Astrocyte (in vitro differentiated cells and primary cell): ENCODE data around the gene MOBP. TPM values are rescaled to one million over a fixed set of nuclear protein-coding genes. Genes with fewer than 3 reads are reported as not detected.
"Not testable (repeated sequence)": the region's sequence is repeated elsewhere in the genome, so short reads cannot be mapped to it uniquely, and the experiment has no call there.

Experiments used
- DNase-seq: peaks from one replicate; pipeline ENCODE4 v3.0.0-alpha.2; 2010; ENCODE audit warnings: low read depth
- FAIRE-seq: peaks from 2 replicates; lab custom pipeline; 2011; peaks lifted over from hg19 to GRCh38; lab: Jason Lieb, UNC
- H2AFZ ChIP-seq: 2 replicates; pipeline ENCODE4 v1.6.0; 2012; ENCODE audit warnings: low read depth, low read length, inconsistent platforms
- H3K27ac ChIP-seq: 2 replicates; pipeline ENCODE4 v1.5.1; 2011; ENCODE audit warnings: low read depth, low read length, inconsistent platforms
- H3K27me3 ChIP-seq: 2 replicates; pipeline ENCODE4 v1.6.0; 2011; ENCODE audit warnings: low read length, inconsistent platforms; ENCODE audit not compliant: insufficient read depth
- H3K36me3 ChIP-seq: 2 replicates; pipeline ENCODE4 v1.5.1; 2011; ENCODE audit warnings: low read length, inconsistent platforms; ENCODE audit not compliant: insufficient read depth
- H3K4me1 ChIP-seq: 2 replicates; pipeline ENCODE4 v1.5.1; 2011; ENCODE audit warnings: low read length, inconsistent platforms; ENCODE audit not compliant: insufficient read depth
- H3K4me2 ChIP-seq: 2 replicates; pipeline ENCODE4 v1.6.0; 2012; ENCODE audit warnings: low read length, inconsistent platforms
- H3K4me3 ChIP-seq: 2 replicates; pipeline ENCODE4 v1.5.1; 2011; ENCODE audit warnings: low read depth, mild to moderate bottlenecking, low read length, inconsistent platforms; ENCODE audit not compliant: insufficient read depth
- H3K79me2 ChIP-seq: 2 replicates; pipeline ENCODE4 v1.6.0; 2012; ENCODE audit warnings: mild to moderate bottlenecking, low read length, inconsistent platforms; ENCODE audit not compliant: insufficient read depth
- H3K9ac ChIP-seq: 2 replicates; pipeline ENCODE4 v1.6.0; 2012; ENCODE audit warnings: mild to moderate bottlenecking, low read length, inconsistent platforms
- H3K9me3 ChIP-seq: 2 replicates; pipeline ENCODE4 v1.5.1; 2012; ENCODE audit warnings: low read depth, mild to moderate bottlenecking, low read length, inconsistent platforms; ENCODE audit not compliant: insufficient read depth
- H4K20me1 ChIP-seq: 2 replicates; pipeline ENCODE4 v1.6.0; 2012; ENCODE audit warnings: low read length, inconsistent platforms; ENCODE audit not compliant: insufficient read depth
- H3K27ac Mint-ChIP-seq: one replicate; pipeline ENCODE4 v1.8.0; 2021; ENCODE audit warnings: mild to moderate bottlenecking, mixed read lengths; ENCODE audit not compliant: unreplicated experiment
- H3K27me3 Mint-ChIP-seq: one replicate; pipeline ENCODE4 v1.8.0; 2021; ENCODE audit warnings: low read depth, mixed read lengths; ENCODE audit not compliant: unreplicated experiment
- H3K36me3 Mint-ChIP-seq: one replicate; pipeline ENCODE4 v1.8.0; 2021; ENCODE audit warnings: low read depth, mixed read lengths; ENCODE audit not compliant: unreplicated experiment
- H3K4me1 Mint-ChIP-seq: one replicate; pipeline ENCODE4 v1.8.0; 2021; ENCODE audit warnings: low read depth, mixed read lengths; ENCODE audit not compliant: unreplicated experiment
- H3K4me3 Mint-ChIP-seq: one replicate; pipeline ENCODE4 v1.8.0; 2021; ENCODE audit warnings: mild to moderate bottlenecking, moderate library complexity, mixed read lengths; ENCODE audit not compliant: unreplicated experiment
- H3K9me3 Mint-ChIP-seq: one replicate; pipeline ENCODE4 v1.8.0; 2021; ENCODE audit warnings: mild to moderate bottlenecking, mixed read lengths; ENCODE audit not compliant: unreplicated experiment
- EZH2 ChIP-seq: IDR thresholded peaks from 2 replicates; pipeline ENCODE4 v1.6.1; 2012; ENCODE audit warnings: mild to moderate bottlenecking, low read length, inconsistent platforms; ENCODE audit not compliant: insufficient read depth
- total RNA-seq: library from RNA; stranded (reverse); gene quantifications from 2 replicates; pipeline ENCODE4 v1.2.1, GENCODE V29; 2021
- TF ChIP-seq, protein P1 (sequence below): IDR thresholded peaks from 2 replicates; pipeline ENCODE4 v1.5.1; 2011; ENCODE audit warnings: low read depth, mild to moderate bottlenecking, inconsistent platforms, low read length, moderate library complexity; ENCODE audit not compliant: insufficient read depth

The MOBP gene
- total RNA-seq, 1 donor from 2014 or later: 0.16 TPM

DNA sequence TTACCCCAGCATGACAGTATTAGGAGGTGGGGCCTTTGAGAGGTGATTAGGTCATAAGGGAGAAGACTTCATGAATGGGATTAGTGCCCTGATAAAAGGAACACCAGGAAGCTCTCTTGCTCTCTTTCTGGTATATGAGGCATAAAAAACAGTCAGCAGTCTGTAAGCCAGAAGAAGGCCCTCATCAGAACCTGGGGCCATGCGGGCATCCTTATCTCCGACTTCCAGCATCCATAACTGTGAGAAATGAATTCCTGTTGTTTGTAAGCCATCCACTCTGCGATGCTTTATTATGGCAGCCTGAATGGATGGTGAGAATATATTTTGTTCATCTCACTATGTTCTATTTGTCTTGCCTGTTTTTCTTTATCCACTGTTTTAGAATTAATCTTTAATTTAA, 17.7 kb upstream of the MOBP start:
- Mint-ChIP-seq H3K4me3 (no peak overlapping the region), H3K9me3 (no peaks in the 10 kb centered on the region), H3K4me1 (peaks cover 8% of the 10 kb centered on the region), H3K27me3 (no peaks in the 10 kb centered on the region), H3K27ac (no peak overlapping the region), H3K36me3 (no peaks in the 10 kb centered on the region)
- H3K9ac ChIP-seq: no peak overlapping the region
- FAIRE-seq (no peak), DNase-seq (no peak)
- peaks cover 2% of the 10 kb centered on the region for H3K27me3 ChIP-seq
- H3K27ac ChIP-seq: no peak overlapping the region
- H3K4me1 ChIP-seq: no peaks in the 10 kb centered on the region
- no peaks in the 10 kb centered on the region for H3K9me3 ChIP-seq
- no peaks in the 10 kb centered on the region for H4K20me1 ChIP-seq
- TF ChIP-seq, protein P1, sequence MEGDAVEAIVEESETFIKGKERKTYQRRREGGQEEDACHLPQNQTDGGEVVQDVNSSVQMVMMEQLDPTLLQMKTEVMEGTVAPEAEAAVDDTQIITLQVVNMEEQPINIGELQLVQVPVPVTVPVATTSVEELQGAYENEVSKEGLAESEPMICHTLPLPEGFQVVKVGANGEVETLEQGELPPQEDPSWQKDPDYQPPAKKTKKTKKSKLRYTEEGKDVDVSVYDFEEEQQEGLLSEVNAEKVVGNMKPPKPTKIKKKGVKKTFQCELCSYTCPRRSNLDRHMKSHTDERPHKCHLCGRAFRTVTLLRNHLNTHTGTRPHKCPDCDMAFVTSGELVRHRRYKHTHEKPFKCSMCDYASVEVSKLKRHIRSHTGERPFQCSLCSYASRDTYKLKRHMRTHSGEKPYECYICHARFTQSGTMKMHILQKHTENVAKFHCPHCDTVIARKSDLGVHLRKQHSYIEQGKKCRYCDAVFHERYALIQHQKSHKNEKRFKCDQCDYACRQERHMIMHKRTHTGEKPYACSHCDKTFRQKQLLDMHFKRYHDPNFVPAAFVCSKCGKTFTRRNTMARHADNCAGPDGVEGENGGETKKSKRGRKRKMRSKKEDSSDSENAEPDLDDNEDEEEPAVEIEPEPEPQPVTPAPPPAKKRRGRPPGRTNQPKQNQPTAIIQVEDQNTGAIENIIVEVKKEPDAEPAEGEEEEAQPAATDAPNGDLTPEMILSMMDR: no peak
- TF ChIP-seq EZH2: no peak
- no peak overlapping the region for H2AFZ ChIP-seq
- H3K4me3 ChIP-seq: no peak overlapping the region
- no peaks in the 10 kb centered on the region for H3K36me3 ChIP-seq
- no peak overlapping the region for H3K4me2 ChIP-seq
- no peaks in the 10 kb centered on the region for H3K79me2 ChIP-seq

DNA sequence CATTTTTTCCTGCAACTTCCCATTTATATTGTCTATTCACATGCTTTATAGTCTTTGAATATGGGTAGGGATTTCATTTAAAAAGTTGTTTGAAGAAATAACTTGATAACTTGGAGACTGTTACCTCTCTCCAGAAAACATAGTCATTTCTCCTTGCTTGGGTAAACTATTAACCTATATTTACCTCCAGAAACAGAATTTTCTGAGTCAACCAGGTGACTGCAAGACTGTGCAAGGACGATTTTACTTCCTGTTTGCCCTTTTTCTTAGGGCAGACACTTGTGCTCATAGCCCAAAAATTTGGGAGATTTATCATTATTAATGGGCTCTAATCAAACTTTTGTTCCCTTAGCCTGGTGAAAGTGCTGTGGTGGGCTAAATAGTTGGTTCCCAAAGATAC, 14.3 kb upstream of the MOBP start:
- Mint-ChIP-seq H3K27ac (no peak overlapping the region), H3K9me3 (no peaks in the 10 kb centered on the region), H3K4me1 (no peaks in the 10 kb centered on the region), H3K27me3 (no peaks in the 10 kb centered on the region), H3K36me3 (no peaks in the 10 kb centered on the region), H3K4me3 (no peak overlapping the region)
- DNase-seq (no peak), FAIRE-seq (no peak)
- no peak for TF ChIP-seq EZH2
- TF ChIP-seq, protein P1: no peak
- Histone ChIP-seq H3K4me1 (no peaks in the 10 kb centered on the region), H3K4me3 (no peak overlapping the region), H3K36me3 (no peaks in the 10 kb centered on the region), H2AFZ (no peak overlapping the region), H3K27ac (no peak overlapping the region), H4K20me1 (no peaks in the 10 kb centered on the region), H3K79me2 (no peaks in the 10 kb centered on the region), H3K9ac (no peak overlapping the region), H3K4me2 (no peak overlapping the region), H3K27me3 (no peaks in the 10 kb centered on the region), H3K9me3 (no peaks in the 10 kb centered on the region)

DNA sequence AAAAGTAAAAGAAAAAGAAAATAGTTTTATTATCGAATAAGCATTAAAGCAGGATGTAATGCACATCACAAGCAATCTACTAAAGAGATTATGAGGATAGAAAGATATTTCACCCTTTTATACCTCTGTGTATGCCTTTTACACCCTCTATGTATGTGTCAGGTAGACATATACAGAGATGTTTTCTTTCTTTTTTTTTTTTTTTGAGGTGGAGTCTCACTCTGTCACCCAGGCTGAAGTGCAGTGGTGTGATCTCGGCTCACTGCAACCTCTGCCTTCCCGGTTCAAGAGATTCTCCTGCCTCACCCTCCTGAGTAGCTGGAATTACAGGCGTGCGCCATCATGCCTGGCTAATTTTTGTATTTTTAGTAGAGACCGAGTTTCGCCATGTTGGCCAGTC, 13.6 kb upstream of the MOBP start:
- not testable (repeated sequence) for H3K4me2 ChIP-seq, H3K79me2 ChIP-seq, H3K36me3 Mint-ChIP-seq, H4K20me1 ChIP-seq, H3K9ac ChIP-seq, H3K4me1 ChIP-seq, H3K4me3 ChIP-seq, H3K4me3 Mint-ChIP-seq, H2AFZ ChIP-seq, H3K9me3 ChIP-seq, FAIRE-seq, H3K27ac Mint-ChIP-seq, H3K27me3 ChIP-seq, H3K27ac ChIP-seq, H3K36me3 ChIP-seq, H3K4me1 Mint-ChIP-seq, H3K9me3 Mint-ChIP-seq, H3K27me3 Mint-ChIP-seq, DNase-seq
